ENCODE results near the gene GPR180. TPM values are rescaled to one million over a fixed set of nuclear protein-coding genes. Genes with fewer than 3 reads are reported as not detected.
"Not testable (repeated sequence)": the region's sequence is repeated elsewhere in the genome, so short reads cannot be mapped to it uniquely, and the experiment has no call there.

The GPR180 gene
- total and polyA plus RNA-seq, 2 of the 13 experiments (the other 11 are each of a cell fraction or from before 2014, with no cell fraction given), result not detected

DNA sequence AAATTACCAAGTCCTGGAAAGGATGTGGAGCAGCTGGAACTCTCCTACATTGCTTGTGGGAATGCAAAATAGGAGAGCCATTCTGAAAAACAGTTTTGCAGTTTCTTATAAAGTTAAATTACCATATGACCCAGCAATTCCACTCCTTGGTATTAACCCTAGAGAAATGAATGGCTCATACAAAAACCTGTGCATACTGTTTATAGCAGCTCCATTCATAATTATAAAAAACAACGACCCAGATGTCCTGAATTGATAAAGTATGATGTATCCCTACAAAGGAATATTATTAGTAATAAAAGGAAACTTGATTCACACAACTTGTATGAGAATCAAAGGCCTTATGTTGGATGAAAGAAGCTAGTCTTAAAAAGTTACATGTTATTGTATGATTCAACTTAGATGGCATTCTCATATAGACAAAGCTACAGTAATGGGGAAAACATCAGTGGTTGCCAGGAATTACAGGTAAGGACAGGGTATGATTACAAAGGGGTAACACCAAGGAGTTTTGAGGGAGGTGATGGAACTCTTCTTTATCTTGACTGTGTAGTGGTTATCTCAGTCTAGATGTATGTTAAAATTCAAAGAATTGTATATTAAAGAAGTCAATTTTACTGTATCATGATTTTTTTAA lies 35.4 kb downstream of the GPR180 start:
- Histone ChIP-seq H3K4me3 (replicated peaks in 1 of 3; ENCODE audit: insufficient read depth in 1 of 3, low read depth in 2 of 3, low read length in 3 of 3) (no peak overlapping the region), H3K9me3 (ENCODE audit: low read length) (no peaks in the 10 kb centered on the region), H3K9ac (ENCODE audit: insufficient read depth, low read depth, low read length) (no peak overlapping the region), H3K27ac (ENCODE audit: extremely low read length, insufficient read depth, low read length) (no peak overlapping the region), H3K4me1 (ENCODE audit: insufficient read depth, low read length) (no peaks in the 10 kb centered on the region), H3K36me3 (replicated peaks in 1 of 2; ENCODE audit: control insufficient read depth in 1 of 2, insufficient read depth in 2 of 2, low read length in 2 of 2) (no peaks in the 10 kb centered on the region), H2AFZ (ENCODE audit: low read length) (no peak overlapping the region), H3K79me2 (ENCODE audit: insufficient read depth, low read length) (no peaks in the 10 kb centered on the region), H3K4me2 (ENCODE audit: low read depth, low read length) (no peak overlapping the region), H4K20me1 (ENCODE audit: insufficient read depth, low read length) (no peaks in the 10 kb centered on the region), H3K27me3 (ENCODE audit: control insufficient read depth in 1 of 2, insufficient read depth in 2 of 2, low read length in 2 of 2) (no peaks in the 10 kb centered on the region)
- ChIA-PET POLR2A (no interaction called here), CTCF (ENCODE audit: low intra/inter-chr PET ratio, low total read pairs) (no interaction called here)
- intact Hi-C loops (cut with micrococcal nuclease; ENCODE audit: unreplicated experiment) (no loop called here), in situ Hi-C loops (cut with HindIII; ENCODE audit: extremely low pct_ligation_motif_present, low pct_unique_long_range_greater_than_20kb) (no loop called here)
- FAIRE-seq (no peak), ATAC-seq (no peak), DNase-seq (ENCODE audit: low spot score) (no peak)
- TF ChIP-seq, protein P1, sequence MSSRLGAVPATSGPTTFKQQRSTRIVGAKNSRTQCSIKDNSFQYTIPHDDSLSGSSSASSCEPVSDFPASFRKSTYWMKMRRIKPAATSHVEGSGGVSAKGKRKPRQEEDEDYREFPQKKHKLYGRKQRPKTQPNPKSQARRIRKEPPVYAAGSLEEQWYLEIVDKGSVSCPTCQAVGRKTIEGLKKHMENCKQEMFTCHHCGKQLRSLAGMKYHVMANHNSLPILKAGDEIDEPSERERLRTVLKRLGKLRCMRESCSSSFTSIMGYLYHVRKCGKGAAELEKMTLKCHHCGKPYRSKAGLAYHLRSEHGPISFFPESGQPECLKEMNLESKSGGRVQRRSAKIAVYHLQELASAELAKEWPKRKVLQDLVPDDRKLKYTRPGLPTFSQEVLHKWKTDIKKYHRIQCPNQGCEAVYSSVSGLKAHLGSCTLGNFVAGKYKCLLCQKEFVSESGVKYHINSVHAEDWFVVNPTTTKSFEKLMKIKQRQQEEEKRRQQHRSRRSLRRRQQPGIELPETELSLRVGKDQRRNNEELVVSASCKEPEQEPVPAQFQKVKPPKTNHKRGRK (CRISPR knock-in tag; IDR thresholded peaks at IDR 0.05), result no peak
- TF ChIP-seq, protein P2, sequence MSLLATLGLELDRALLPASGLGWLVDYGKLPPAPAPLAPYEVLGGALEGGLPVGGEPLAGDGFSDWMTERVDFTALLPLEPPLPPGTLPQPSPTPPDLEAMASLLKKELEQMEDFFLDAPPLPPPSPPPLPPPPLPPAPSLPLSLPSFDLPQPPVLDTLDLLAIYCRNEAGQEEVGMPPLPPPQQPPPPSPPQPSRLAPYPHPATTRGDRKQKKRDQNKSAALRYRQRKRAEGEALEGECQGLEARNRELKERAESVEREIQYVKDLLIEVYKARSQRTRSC (CRISPR knock-in tag; IDR thresholded peaks at IDR 0.05; ENCODE audit: low read depth), result no peak
- TF ChIP-seq ZNF660 (CRISPR knock-in tag; IDR thresholded peaks at IDR 0.05; ENCODE audit: borderline replicate concordance, low read depth) (no peak), ZNF33A (CRISPR knock-in tag; IDR thresholded peaks at IDR 0.05; ENCODE audit: borderline replicate concordance) (no peak), MAFK (conservative IDR thresholded peaks at IDR 0.05 in 1 of 2, IDR thresholded peaks at IDR 0.05 in 1 of 2; ENCODE audit: low read length in 2 of 2) (no peak), ZNF33B (CRISPR knock-in tag; IDR thresholded peaks at IDR 0.05) (no peak), JUN (CRISPR knock-in tag; IDR thresholded peaks at IDR 0.05) (no peak), ZNF556 (CRISPR knock-in tag; IDR thresholded peaks at IDR 0.05; ENCODE audit: borderline replicate concordance) (no peak), JUND (CRISPR knock-in tag; IDR thresholded peaks at IDR 0.05) (no peak), ZSCAN25 (CRISPR knock-in tag; IDR thresholded peaks at IDR 0.05) (no peak), ZNF546 (CRISPR knock-in tag; conservative IDR thresholded peaks at IDR 0.05) (no peak), RBAK (CRISPR knock-in tag; IDR thresholded peaks at IDR 0.05) (no peak)
- TF ChIP-seq, protein P3, sequence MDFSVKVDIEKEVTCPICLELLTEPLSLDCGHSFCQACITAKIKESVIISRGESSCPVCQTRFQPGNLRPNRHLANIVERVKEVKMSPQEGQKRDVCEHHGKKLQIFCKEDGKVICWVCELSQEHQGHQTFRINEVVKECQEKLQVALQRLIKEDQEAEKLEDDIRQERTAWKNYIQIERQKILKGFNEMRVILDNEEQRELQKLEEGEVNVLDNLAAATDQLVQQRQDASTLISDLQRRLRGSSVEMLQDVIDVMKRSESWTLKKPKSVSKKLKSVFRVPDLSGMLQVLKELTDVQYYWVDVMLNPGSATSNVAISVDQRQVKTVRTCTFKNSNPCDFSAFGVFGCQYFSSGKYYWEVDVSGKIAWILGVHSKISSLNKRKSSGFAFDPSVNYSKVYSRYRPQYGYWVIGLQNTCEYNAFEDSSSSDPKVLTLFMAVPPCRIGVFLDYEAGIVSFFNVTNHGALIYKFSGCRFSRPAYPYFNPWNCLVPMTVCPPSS (IDR thresholded peaks at IDR 0.05), result no peak
- TF ChIP-seq, protein P4, sequence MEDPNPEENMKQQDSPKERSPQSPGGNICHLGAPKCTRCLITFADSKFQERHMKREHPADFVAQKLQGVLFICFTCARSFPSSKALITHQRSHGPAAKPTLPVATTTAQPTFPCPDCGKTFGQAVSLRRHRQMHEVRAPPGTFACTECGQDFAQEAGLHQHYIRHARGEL (CRISPR knock-in tag; IDR thresholded peaks at IDR 0.05), result no peak
- BruUV-seq (replicated peaks), result no TSS peak
- WGBS (ENCODE audit: low lambda C conversion rate), result 4% methylated on average over 1 of the region's 1 CpG

DNA sequence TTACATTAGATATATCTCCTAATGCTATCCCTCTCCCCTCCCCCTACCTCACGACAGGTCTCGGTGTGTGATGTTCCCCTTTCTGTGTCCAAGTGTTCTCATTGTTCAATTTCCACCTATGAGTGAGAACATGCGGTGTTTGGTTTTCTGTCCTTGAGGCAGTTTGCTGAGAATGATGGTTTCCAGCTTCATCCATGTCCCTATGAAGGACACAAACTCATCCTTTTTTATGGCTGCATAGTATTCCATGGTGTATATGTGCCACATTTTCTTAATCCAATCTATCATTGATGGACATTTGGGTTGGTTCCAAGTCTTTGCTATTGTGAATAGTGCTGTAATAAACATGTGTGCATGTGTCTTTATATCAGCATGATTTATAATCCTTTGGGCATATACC lies 36.0 kb downstream of the GPR180 start:
- FAIRE-seq; POLR2A ChIA-PET; in situ Hi-C loops (cut with HindIII; ENCODE audit: extremely low pct_ligation_motif_present, low pct_unique_long_range_greater_than_20kb): not testable (repeated sequence)

More for the DNA sequence above, 36.0 kb downstream of the GPR180 start:
- H3K36me3 ChIP-seq (replicated peaks in 1 of 2; ENCODE audit: control insufficient read depth in 1 of 2, insufficient read depth in 2 of 2, low read length in 2 of 2); H2AFZ ChIP-seq (ENCODE audit: low read length); DNase-seq (ENCODE audit: low spot score); H3K79me2 ChIP-seq (ENCODE audit: insufficient read depth, low read length); CTCF ChIA-PET (ENCODE audit: low intra/inter-chr PET ratio, low total read pairs); H3K4me1 ChIP-seq (ENCODE audit: insufficient read depth, low read length); H3K9ac ChIP-seq (ENCODE audit: insufficient read depth, low read depth, low read length); H3K27me3 ChIP-seq (ENCODE audit: control insufficient read depth in 1 of 2, insufficient read depth in 2 of 2, low read length in 2 of 2); H3K9me3 ChIP-seq (ENCODE audit: low read length); H3K27ac ChIP-seq (ENCODE audit: extremely low read length, insufficient read depth, low read length); ATAC-seq; H4K20me1 ChIP-seq (ENCODE audit: insufficient read depth, low read length); intact Hi-C loops (cut with micrococcal nuclease; ENCODE audit: unreplicated experiment); H3K4me2 ChIP-seq (ENCODE audit: low read depth, low read length); H3K4me3 ChIP-seq (replicated peaks in 1 of 3; ENCODE audit: insufficient read depth in 1 of 3, low read depth in 2 of 3, low read length in 3 of 3); BruUV-seq (replicated peaks): not testable (repeated sequence)
- whole genome bisulfite sequencing (ENCODE audit: low lambda C conversion rate), result 23% methylated on average over 3 of the region's 3 CpGs
